OCI-LY7 (cell line): ENCODE data around the gene KRTAP4-4. TPM values are rescaled to one million over a fixed set of nuclear protein-coding genes. Genes with fewer than 3 reads are reported as not detected.
"Not testable (repeated sequence)": the region's sequence is repeated elsewhere in the genome, so short reads cannot be mapped to it uniquely, and the experiment has no call there.

Experiments used
- BruUV-seq: library from RNA; stranded (reverse); fragments of 400-500 nt; replicated peaks from 2 replicates; lab custom pipeline; 2021; lab: Mats Ljungman, UMichigan
- CTCF ChIA-PET: fragments of 300-600 bp; sonication (Branson Sonifier 250); formaldehyde crosslinking; loops from one replicate; lab custom pipeline; 2022; ENCODE audit warnings: antibody characterized with exemption; ENCODE audit not compliant: unreplicated experiment; lab: Charles Lee
- POLR2A ChIA-PET: fragments of 300-600 bp; sonication (Branson Sonifier 250); formaldehyde crosslinking; loops from one replicate; lab custom pipeline; 2022; ENCODE audit warnings: antibody characterized with exemption; lab: Charles Lee
- DNase-seq: peaks from one replicate; pipeline ENCODE4 v3.0.0-alpha.2; 2015; ENCODE audit warnings: low spot score
- H2AFZ ChIP-seq: fragments of 200-600 bp; sonication (generic), shearing (Covaris generic); 2 replicates; pipeline ENCODE4 v1.6.1; 2014; ENCODE audit warnings: mild to moderate bottlenecking, antibody characterized with exemption, low read length, moderate library complexity
- H3K27ac ChIP-seq: fragments of 200-600 bp; sonication (generic); 2 replicates; pipeline ENCODE4 v1.5.1; 2014; ENCODE audit warnings: mixed run types, low read depth, mild to moderate bottlenecking, moderate library complexity, low read length, inconsistent platforms; ENCODE audit not compliant: poor library complexity, severe bottlenecking
- H3K36me3 ChIP-seq: fragments of 200-600 bp; sonication (generic); 2 replicates; pipeline ENCODE4 v1.6.1; 2014; ENCODE audit warnings: mild to moderate bottlenecking, antibody characterized with exemption, low read length, moderate library complexity, mixed read lengths; ENCODE audit not compliant: insufficient read depth
- H3K4me1 ChIP-seq: fragments of 200-600 bp; sonication (generic); 2 replicates; pipeline ENCODE4 v1.5.1; 2014; ENCODE audit warnings: mild to moderate bottlenecking, low read length; ENCODE audit not compliant: insufficient read depth, poor library complexity, severe bottlenecking
- H3K4me2 ChIP-seq: fragments of 200-600 bp; sonication (generic); 2 replicates; pipeline ENCODE4 v1.6.1; 2014; ENCODE audit warnings: mild to moderate bottlenecking, low read length
- H3K4me3 ChIP-seq: fragments of 200-600 bp; sonication (generic); 2 replicates; pipeline ENCODE4 v1.5.1; 2014; ENCODE audit warnings: mild to moderate bottlenecking, low read depth, low read length; ENCODE audit not compliant: poor library complexity, severe bottlenecking
- H3K79me2 ChIP-seq: fragments of 200-600 bp; sonication (generic); 2 replicates; pipeline ENCODE4 v1.6.1; 2016; ENCODE audit warnings: low read depth, mild to moderate bottlenecking, low read length, moderate library complexity, mixed read lengths; ENCODE audit not compliant: insufficient read depth
- H3K9me2 ChIP-seq: fragments of 200-600 bp; sonication (generic); 2 replicates; pipeline ENCODE4 v1.6.1; 2016; ENCODE audit warnings: mild to moderate bottlenecking, low read length, mixed read lengths; ENCODE audit not compliant: insufficient read depth
- H3K9me3 ChIP-seq: fragments of 200-600 bp; sonication (generic); 2 replicates; pipeline ENCODE4 v1.6.1; 2014; ENCODE audit warnings: mild to moderate bottlenecking, mixed run types, low read length, mixed read lengths
- H4K20me1 ChIP-seq: fragments of 200-600 bp; sonication (generic); 2 replicates; pipeline ENCODE4 v1.6.1; 2014; ENCODE audit warnings: mild to moderate bottlenecking, antibody characterized with exemption, low read length, moderate library complexity, mixed read lengths; ENCODE audit not compliant: insufficient read depth
- CTCF ChIP-seq: fragments of 200-600 bp; sonication (generic); conservative IDR thresholded peaks from 2 replicates; pipeline ENCODE4 v1.5.1; 2014; ENCODE audit warnings: mild to moderate bottlenecking, antibody characterized with exemption, low read length, moderate library complexity, mixed read lengths
- EZH2phosphoT487 ChIP-seq: fragments of 200-600 bp; sonication (generic); IDR thresholded peaks from 2 replicates; pipeline ENCODE4 v1.6.1; 2018; ENCODE audit warnings: low read depth, borderline replicate concordance, mild to moderate bottlenecking, mixed run types, antibody characterized with exemption, low read length, moderate library complexity, mixed read lengths
- intact Hi-C: fragments of 100-400 bp; cut with micrococcal nuclease; formaldehyde crosslinking; loops from one replicate; pipeline ENCODE4 v1.10.0; 2022; ENCODE audit not compliant: unreplicated experiment
- total RNA-seq, 2 experiments: library from RNA; depleted of rRNA in 1 of 2; stranded (reverse); fragments of >200 nt in 1 of 2; shearing (Covaris generic) in 1 of 2; gene quantifications; 2 replicates each; pipeline ENCODE4 v1.2.3, GENCODE V29; 2014 to 2022

The KRTAP4-4 gene
- total RNA-seq, 2 experiments from 2014 or later = not detected

GRCh38 chr17:41141361-41141760, 19.2 kb downstream of the KRTAP4-4 start:
- Histone ChIP-seq H2AFZ (no peak overlapping the region), H3K79me2 (no peaks in the 10 kb centered on the region), H3K36me3 (no peaks in the 10 kb centered on the region), H3K27ac (no peak overlapping the region), H3K4me2 (no peak overlapping the region), H3K4me3 (no peak overlapping the region), H3K9me2 (no peaks in the 10 kb centered on the region), H4K20me1 (no peaks in the 10 kb centered on the region), H3K4me1 (no peaks in the 10 kb centered on the region), H3K9me3 (peaks cover 7% of the 10 kb centered on the region; the same call in 1 of the 2 replicates)
- BruUV-seq = no TSS peak
- DNase-seq = no peak
- TF ChIP-seq EZH2phosphoT487 (no peak), CTCF (no peak)
- ChIA-PET CTCF (no interaction called here), POLR2A (no interaction called here)
- intact Hi-C loops = no loop called here

GRCh38 chr17:41140360-41141131, 20.0 kb downstream of the KRTAP4-4 start, which contains the start of gene KRTAP4-6:
Gene KRTAP4-6, minus strand, starts transcription at chr17:41140544. Its CDS starts 57 bp downstream, at chr17:41140487.
- intact Hi-C loops = no loop called here
- Histone ChIP-seq H3K79me2 (no peaks in the 10 kb centered on the region), H4K20me1 (no peaks in the 10 kb centered on the region), H3K9me2 (no peaks in the 10 kb centered on the region), H3K9me3 (peaks cover 7% of the 10 kb centered on the region; the same call in 1 of the 2 replicates), H2AFZ (no peak within 1 kb of the TSS), H3K27ac (no peak within 1 kb of the TSS), H3K4me1 (no peaks in the 10 kb centered on the region), H3K4me3 (no peak within 1 kb of the TSS), H3K4me2 (no peak within 1 kb of the TSS), H3K36me3 (no peaks in the 10 kb centered on the region)
- CTCF ChIA-PET = no interaction called here
- DNase-seq = no peak
- POLR2A ChIA-PET = no interaction called here
- no TSS peak for BruUV-seq
- no peak for TF ChIP-seq EZH2phosphoT487
- TF ChIP-seq CTCF = no peak

GRCh38 chr17:41139865-41140264, 20.7 kb downstream of the KRTAP4-4 start:
- H3K4me2 ChIP-seq, H3K9me2 ChIP-seq, CTCF ChIA-PET, BruUV-seq, H4K20me1 ChIP-seq, intact Hi-C loops, H2AFZ ChIP-seq, H3K36me3 ChIP-seq, H3K79me2 ChIP-seq, POLR2A ChIA-PET, H3K4me3 ChIP-seq, H3K27ac ChIP-seq, H3K9me3 ChIP-seq, DNase-seq, H3K4me1 ChIP-seq: not testable (repeated sequence)
